ENCODE results near the gene STXBP2. TPM values are rescaled to one million over a fixed set of nuclear protein-coding genes. Genes with fewer than 3 reads are reported as not detected.

The STXBP2 gene
- total and polyA plus RNA-seq, 9 of the 15 experiments (the other 6 are each of a cell fraction or from before 2014, with no cell fraction given) = 2.5 to 163 (median 71.3) TPM

- TF ChIP-seq ZBTB40 (IDR thresholded peaks at IDR 0.05) (peak; percentile 31; the same call in 1 of the 2 replicates), ZBTB40 (CRISPR knock-in tag; IDR thresholded peaks at IDR 0.05) (no peak), SMAD4 (CRISPR knock-in tag; conservative IDR thresholded peaks at IDR 0.05) (0 out of 2 replicates have a peak, but pooled peaks have one; percentile 27), OTX1 (CRISPR knock-in tag; IDR thresholded peaks at IDR 0.05) (no peak), BCL6 (CRISPR knock-in tag; IDR thresholded peaks at IDR 0.05) (no peak), ZC3H11A (IDR thresholded peaks at IDR 0.05; ENCODE audit: low read depth, low read length) (no peak), MIER1 (IDR thresholded peaks at IDR 0.05; ENCODE audit: low read depth) (no peak), TFAM (CRISPR knock-in tag; conservative IDR thresholded peaks at IDR 0.05) (no peak), SAFB (IDR thresholded peaks at IDR 0.05; ENCODE audit: borderline replicate concordance, low read depth, low read length) (no peak), RBM22 (IDR thresholded peaks at IDR 0.05; ENCODE audit: low read depth, low read length, poor library complexity, severe bottlenecking) (peak; percentile 59), MTA1 (IDR thresholded peaks at IDR 0.05; ENCODE audit: borderline replicate concordance) (no peak), CHD2 (IDR thresholded peaks at IDR 0.05; ENCODE audit: low read depth, low read length) (no peak), SRSF1 (IDR thresholded peaks at IDR 0.05; ENCODE audit: low read depth, low read length) (no peak), CCNT2 (IDR thresholded peaks at IDR 0.05; ENCODE audit: borderline replicate concordance, extremely low read depth, insufficient read length, low read depth, low read length) (no peak), NFXL1 (CRISPR knock-in tag; IDR thresholded peaks at IDR 0.05) (no peak), ZNF140 (CRISPR knock-in tag; IDR thresholded peaks at IDR 0.05) (no peak), ZNF583 (CRISPR knock-in tag; IDR thresholded peaks at IDR 0.05) (no peak), KDM4B (IDR thresholded peaks at IDR 0.05; ENCODE audit: borderline replicate concordance in 2 of 2, low read depth in 1 of 2) (no peak), TFAP4 (CRISPR knock-in tag; IDR thresholded peaks at IDR 0.05; ENCODE audit: borderline replicate concordance) (peak; percentile 33), ZNF282 (CRISPR knock-in tag; IDR thresholded peaks at IDR 0.05) (no peak)
These were observed at the start of gene STXBP2 (continued) for GRCh38 chr19:7636691-7637373.
